ENCODE results near the gene CARMIL3. TPM values are rescaled to one million over a fixed set of nuclear protein-coding genes. Genes with fewer than 3 reads are reported as not detected.

CARMIL3 gene
- total RNA-seq, 1 donor from 2014 or later: not detected

DNA sequence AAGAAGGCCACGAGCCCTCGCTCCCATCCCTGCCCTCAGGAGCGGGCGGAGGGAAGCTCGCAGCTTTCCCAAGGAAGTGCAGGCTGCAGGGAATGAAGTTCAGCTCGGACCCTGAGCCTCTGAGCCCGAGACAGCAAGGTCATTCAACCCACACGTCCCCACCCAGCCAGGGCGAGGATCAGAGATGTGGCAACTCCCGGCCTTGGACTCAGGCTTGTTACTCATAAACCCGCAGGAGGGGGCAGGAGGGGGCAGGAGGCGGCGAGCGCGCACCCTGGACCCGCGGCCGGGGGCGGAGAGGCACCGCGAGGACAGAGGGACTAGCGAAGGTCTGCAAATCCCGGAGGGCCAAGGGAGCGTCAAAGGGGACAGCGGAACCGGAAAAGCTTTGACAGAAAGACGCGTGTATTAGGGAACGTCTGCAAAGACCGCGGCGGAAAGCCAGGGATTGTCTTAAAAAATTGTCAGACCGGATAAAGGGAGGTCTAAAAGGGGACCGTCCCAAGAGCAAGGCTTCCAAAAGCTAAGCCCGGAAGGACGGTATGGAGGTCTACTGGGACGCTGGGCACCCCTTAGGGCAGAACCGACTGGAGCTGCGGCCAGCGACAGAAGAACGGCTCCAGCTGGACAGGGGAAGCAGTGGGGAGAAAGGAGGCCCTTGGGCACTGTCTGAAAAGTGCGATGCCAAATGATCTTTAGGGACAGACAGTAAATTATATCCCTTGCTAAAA is 62.2 kb downstream of the CARMIL3 start:
- TF ChIP-seq CTCF (conservative IDR thresholded peaks at IDR 0.05; ENCODE audit: low read depth, low read length): no peak
- DNase-seq (ENCODE audit: low read depth): peak; percentile 82
- peak overlapping the region; percentile 68 for H3K4me3 ChIP-seq (ENCODE audit: low read depth, low read length)

GRCh38 chr14:24114532-24115421 is 63.0 kb downstream of the CARMIL3 start, which contains the start of the genes DCAF11 and NRL:
DCAF11 (plus strand) TSS chr14:24114777; CDS start chr14:24115595, 818 bp downstream.
NRL (minus strand) TSS chr14:24114949; CDS start chr14:24082848, 32,101 bp downstream.
- no peak for TF ChIP-seq CTCF (conservative IDR thresholded peaks at IDR 0.05; ENCODE audit: low read depth, low read length)
- peak within 1 kb of the TSS; percentile 68 for H3K4me3 ChIP-seq (ENCODE audit: low read depth, low read length)
- peak; percentile 99 for DNase-seq (ENCODE audit: low read depth)

DNA sequence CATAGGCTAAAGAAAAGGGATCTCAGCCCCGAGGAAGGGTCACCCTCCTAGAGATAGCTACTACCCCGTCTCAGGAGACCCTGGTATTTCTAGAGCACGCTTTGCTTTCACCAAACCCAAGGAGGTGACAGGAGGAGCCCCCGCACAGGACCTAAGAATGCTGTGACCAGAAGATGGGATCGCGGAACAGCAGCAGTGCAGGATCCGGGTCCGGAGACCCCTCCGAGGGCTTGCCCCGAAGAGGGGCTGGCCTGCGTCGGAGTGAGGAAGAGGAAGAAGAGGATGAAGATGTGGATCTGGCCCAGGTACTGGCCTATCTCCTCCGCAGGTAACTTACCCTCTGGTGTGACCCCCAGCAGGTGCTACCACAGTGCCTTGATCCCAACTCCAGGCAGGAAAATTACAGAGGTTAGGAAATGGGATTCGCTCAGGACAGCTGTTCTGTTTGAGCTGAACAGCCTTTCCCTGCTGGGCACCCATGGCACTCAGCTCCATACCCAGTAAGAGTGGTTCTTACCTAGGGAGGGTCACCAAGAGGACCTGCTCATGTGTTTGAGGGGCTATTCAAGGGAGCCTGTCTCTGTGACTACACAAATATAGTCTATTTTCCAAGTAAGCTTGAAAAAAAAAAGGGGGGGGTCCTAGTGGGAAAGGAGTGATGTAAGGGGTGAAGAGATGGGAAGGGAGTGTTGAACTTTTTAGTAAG is 63.8 kb downstream of the CARMIL3 start:
- no peak for TF ChIP-seq CTCF (conservative IDR thresholded peaks at IDR 0.05; ENCODE audit: low read depth, low read length)
- H3K4me3 ChIP-seq (ENCODE audit: low read depth, low read length): peak overlapping the region; percentile 68
- no peak for DNase-seq (ENCODE audit: low read depth)

- no peak for TF ChIP-seq CTCF (conservative IDR thresholded peaks at IDR 0.05; ENCODE audit: low read depth, low read length)
- H3K4me3 ChIP-seq (ENCODE audit: low read depth, low read length): peak overlapping the region; percentile 68
- DNase-seq (ENCODE audit: low read depth): no peak
Observed at GRCh38 chr14:24116128-24116814, 64.5 kb downstream of the CARMIL3 start.

GRCh38 chr14:24117179-24117578 is 65.4 kb downstream of the CARMIL3 start:
- no peak overlapping the region for H3K4me3 ChIP-seq (ENCODE audit: low read depth, low read length)
- no peak for DNase-seq (ENCODE audit: low read depth)
- TF ChIP-seq CTCF (conservative IDR thresholded peaks at IDR 0.05; ENCODE audit: low read depth, low read length): no peak

Other genes starting within 250 kb of the CARMIL3 start
- 33.1 and 43.7 TPM in 2 replicates for gene DHRS4, start 98.2 kb upstream of the CARMIL3 start, total RNA-seq
- gene DHRS4L2, start 63.1 kb upstream of the CARMIL3 start, total RNA-seq: 13.6 and 14.8 TPM in 2 replicates
- gene CPNE6, start 19.6 kb downstream of the CARMIL3 start, total RNA-seq: not detected in 2 replicates
- gene PCK2, start 42.3 kb downstream of the CARMIL3 start, total RNA-seq: 40.0 and 47.7 TPM in 2 replicates
- gene DCAF11, start 62.8 kb downstream of the CARMIL3 start, total RNA-seq: 42.6 and 51.2 TPM in 2 replicates
- gene NRL, start 62.9 kb downstream of the CARMIL3 start, total RNA-seq: 0.87 and 1.2 TPM in 2 replicates
- not detected in 2 replicates for gene FITM1, start 78.7 kb downstream of the CARMIL3 start, total RNA-seq
- gene PSME1, start 84.2 kb downstream of the CARMIL3 start, total RNA-seq: 266 and 385 TPM in 2 replicates
- 22.3 and 31.8 TPM in 2 replicates for gene EMC9, start 89.6 kb downstream of the CARMIL3 start, total RNA-seq
- gene PSME2, start 94.6 kb downstream of the CARMIL3 start, total RNA-seq: 156 and 168 TPM in 2 replicates
- gene RNF31, start 95.5 kb downstream of the CARMIL3 start, total RNA-seq: 42.3 and 79.4 TPM in 2 replicates
- gene IRF9, start 109.3 kb downstream of the CARMIL3 start, total RNA-seq: 26.8 and 45.1 TPM in 2 replicates
- gene REC8, start 120.1 kb downstream of the CARMIL3 start, total RNA-seq: 122 and 158 TPM in 2 replicates
- gene IPO4, start 136.8 kb downstream of the CARMIL3 start, total RNA-seq: 60.4 and 102 TPM in 2 replicates
- gene TM9SF1, start 143.4 kb downstream of the CARMIL3 start, total RNA-seq: 54.4 and 84.1 TPM in 2 replicates
- not detected in 2 replicates for gene TSSK4, start 153.7 kb downstream of the CARMIL3 start, total RNA-seq
- 42.8 and 88.4 TPM in 2 replicates for gene CHMP4A, start 161.5 kb downstream of the CARMIL3 start, total RNA-seq
- 15.6 and 26.1 TPM in 2 replicates for gene MDP1, start 164.1 kb downstream of the CARMIL3 start, total RNA-seq
- gene NEDD8, start 180.4 kb downstream of the CARMIL3 start, total RNA-seq: 219 and 220 TPM in 2 replicates
- 64.2 and 136 TPM in 2 replicates for gene GMPR2, start 180.9 kb downstream of the CARMIL3 start, total RNA-seq
- 43.2 and 53.2 TPM in 2 replicates for gene TINF2, start 190.6 kb downstream of the CARMIL3 start, total RNA-seq
- 0.63 and 0.94 TPM in 2 replicates for gene TGM1, start 211.2 kb downstream of the CARMIL3 start, total RNA-seq
- 32.7 and 39.0 TPM in 2 replicates for gene RABGGTA, start 219.6 kb downstream of the CARMIL3 start, total RNA-seq
- 25.7 and 26.4 TPM in 2 replicates for gene DHRS1, start 247.8 kb downstream of the CARMIL3 start, total RNA-seq
- 17.1 and 32.6 TPM in 2 replicates for gene NOP9, start 247.8 kb downstream of the CARMIL3 start, total RNA-seq